SU-DHL-6 (cell line): ENCODE results near the gene ARHGEF35.
"Not testable (repeated sequence)": the region's sequence is repeated elsewhere in the genome, so short reads cannot be mapped to it uniquely, and the experiment has no call there.

ENCODE experiments used
- H2AFZ ChIP-seq: fragments of 200-600 bp; sonication (generic); 2 replicates; pipeline ENCODE4 v1.6.1; 2014; ENCODE audit warnings: low read depth, mild to moderate bottlenecking, moderate library complexity, mixed read lengths, antibody characterized with exemption, low read length; ENCODE audit not compliant: severe bottlenecking
- H3F3A ChIP-seq: fragments of 200-600 bp; shearing (Covaris generic); 2 replicates; pipeline ENCODE4 v1.6.0; 2016; ENCODE audit warnings: antibody characterized with exemption, mild to moderate bottlenecking; ENCODE audit not compliant: insufficient read depth
- H3K27ac ChIP-seq: fragments of 200-600 bp; sonication (generic); 2 replicates; pipeline ENCODE4 v1.5.1; 2016; ENCODE audit warnings: low read depth, mild to moderate bottlenecking, low read length, moderate library complexity, mixed read lengths
- H3K27me3 ChIP-seq: fragments of 200-600 bp; sonication (generic), shearing (Covaris generic); 2 replicates; pipeline ENCODE4 v1.6.0; 2014; ENCODE audit warnings: mild to moderate bottlenecking, low read length
- H3K36me3 ChIP-seq: fragments of 200-600 bp; sonication (generic); 2 replicates; pipeline ENCODE4 v1.6.1; 2014; ENCODE audit warnings: mild to moderate bottlenecking, low read length, mixed read lengths
- H3K4me2 ChIP-seq: fragments of 300-600, 200-600 bp; shearing (Covaris generic), sonication (generic); 2 replicates; pipeline ENCODE4 v1.6.0; 2014; ENCODE audit warnings: low read length, low read depth, mild to moderate bottlenecking; ENCODE audit not compliant: poor library complexity, severe bottlenecking
- H3K4me3 ChIP-seq: fragments of 200-600 bp; sonication (generic); 2 replicates; pipeline ENCODE4 v1.5.1; 2014; ENCODE audit warnings: antibody characterized with exemption, low read length, mild to moderate bottlenecking, mixed read lengths; ENCODE audit not compliant: insufficient read depth, poor library complexity, severe bottlenecking
- H3K79me2 ChIP-seq: fragments of 200-600 bp; sonication (generic); 2 replicates; pipeline ENCODE4 v1.6.1; 2014; ENCODE audit warnings: mild to moderate bottlenecking, low read length, moderate library complexity; ENCODE audit not compliant: insufficient read depth
- H3K9ac ChIP-seq: fragments of 200-600 bp; sonication (generic); 2 replicates; pipeline ENCODE4 v1.7.0; 2014; ENCODE audit warnings: mild to moderate bottlenecking, low read length
- H3K9me2 ChIP-seq: fragments of 200-600 bp; sonication (generic); replicated peaks from 2 replicates; pipeline ENCODE4 v1.6.1; 2014; ENCODE audit warnings: low read length; ENCODE audit not compliant: insufficient read depth
- H3K9me3 ChIP-seq: fragments of 200-600 bp; sonication (generic); 2 replicates; pipeline ENCODE4 v1.6.1; 2014; ENCODE audit warnings: low read length, mixed read lengths; ENCODE audit not compliant: insufficient read depth
- H4K20me1 ChIP-seq: fragments of 200-600 bp; sonication (generic); 2 replicates; pipeline ENCODE4 v1.6.1; 2014; ENCODE audit warnings: low read depth, mild to moderate bottlenecking, antibody characterized with exemption, low read length, moderate library complexity, mixed read lengths

ARHGEF35 gene

GRCh38 chr7:144195212-144195872 lies at the start of gene ARHGEF35:
Gene ARHGEF35, minus strand, starts transcription at chr7:144195833. Its CDS starts 7,450 bp downstream, at chr7:144188383.
- H3K9me3 ChIP-seq, H3K9ac ChIP-seq, H2AFZ ChIP-seq, H3K4me3 ChIP-seq, H3K79me2 ChIP-seq, H3K36me3 ChIP-seq, H3F3A ChIP-seq, H4K20me1 ChIP-seq, H3K27me3 ChIP-seq, H3K27ac ChIP-seq, H3K4me2 ChIP-seq, H3K9me2 ChIP-seq: not testable (repeated sequence)

- H3F3A ChIP-seq, H3K9ac ChIP-seq, H3K27me3 ChIP-seq, H2AFZ ChIP-seq, H3K36me3 ChIP-seq, H3K27ac ChIP-seq, H3K4me3 ChIP-seq, H4K20me1 ChIP-seq, H3K4me2 ChIP-seq, H3K79me2 ChIP-seq, H3K9me3 ChIP-seq, H3K9me2 ChIP-seq: not testable (repeated sequence)
These were observed 49.7 kb upstream of the ARHGEF35 start for GRCh38 chr7:144245372-144245771.

GRCh38 chr7:144239365-144239764 lies 43.7 kb upstream of the ARHGEF35 start, which contains the start of gene OR2A42:
Gene OR2A42, minus strand, starts transcription at chr7:144239605. Its CDS starts 6,762 bp downstream, at chr7:144232843.
- not testable (repeated sequence) for H3K27ac ChIP-seq, H3K79me2 ChIP-seq, H3K9ac ChIP-seq, H3K9me3 ChIP-seq, H3K9me2 ChIP-seq, H3K36me3 ChIP-seq, H2AFZ ChIP-seq, H3K4me3 ChIP-seq, H3K4me2 ChIP-seq, H3F3A ChIP-seq, H4K20me1 ChIP-seq, H3K27me3 ChIP-seq

GRCh38 chr7:144238530-144239082 lies 43.0 kb upstream of the ARHGEF35 start:
- H3K27ac ChIP-seq, H2AFZ ChIP-seq, H3K4me3 ChIP-seq, H3K9ac ChIP-seq, H4K20me1 ChIP-seq, H3K36me3 ChIP-seq, H3K27me3 ChIP-seq, H3F3A ChIP-seq, H3K4me2 ChIP-seq, H3K9me3 ChIP-seq, H3K79me2 ChIP-seq, H3K9me2 ChIP-seq: not testable (repeated sequence)

- not testable (repeated sequence) for H4K20me1 ChIP-seq, H3F3A ChIP-seq, H3K36me3 ChIP-seq, H3K4me3 ChIP-seq, H3K27ac ChIP-seq, H3K79me2 ChIP-seq, H3K9ac ChIP-seq, H3K4me2 ChIP-seq, H3K27me3 ChIP-seq, H3K9me3 ChIP-seq, H3K9me2 ChIP-seq, H2AFZ ChIP-seq
These were observed 37.4 kb upstream of the ARHGEF35 start for GRCh38 chr7:144233039-144233438.

- not testable (repeated sequence) for H3K27me3 ChIP-seq, H3K36me3 ChIP-seq, H3F3A ChIP-seq, H3K9me3 ChIP-seq, H3K27ac ChIP-seq, H2AFZ ChIP-seq, H3K4me3 ChIP-seq, H3K79me2 ChIP-seq, H3K9me2 ChIP-seq, H4K20me1 ChIP-seq, H3K9ac ChIP-seq, H3K4me2 ChIP-seq
These were observed 35.4 kb upstream of the ARHGEF35 start for GRCh38 chr7:144231027-144231426.

GRCh38 chr7:144228810-144229209 lies 33.2 kb upstream of the ARHGEF35 start:
- not testable (repeated sequence) for H3F3A ChIP-seq, H3K9me2 ChIP-seq, H4K20me1 ChIP-seq, H3K9me3 ChIP-seq, H3K4me2 ChIP-seq, H3K4me3 ChIP-seq, H3K27me3 ChIP-seq, H3K36me3 ChIP-seq, H3K79me2 ChIP-seq, H2AFZ ChIP-seq, H3K9ac ChIP-seq, H3K27ac ChIP-seq

- H3K27ac ChIP-seq, H2AFZ ChIP-seq, H4K20me1 ChIP-seq, H3K9me2 ChIP-seq, H3K36me3 ChIP-seq, H3K79me2 ChIP-seq, H3K9ac ChIP-seq, H3K4me3 ChIP-seq, H3F3A ChIP-seq, H3K4me2 ChIP-seq, H3K27me3 ChIP-seq, H3K9me3 ChIP-seq: not testable (repeated sequence)
These were observed 31.2 kb upstream of the ARHGEF35 start for GRCh38 chr7:144226866-144227265.
